SKM-1 treated with dmso at 0.1 percent for 144 hours (cell line): Measurements from ENCODE around the gene ZNF821.
"Not testable (repeated sequence)": the region's sequence is repeated elsewhere in the genome, so short reads cannot be mapped to it uniquely, and the experiment has no call there.

Source experiments
- DNase-seq: peaks from one replicate; lab custom pipeline; 2025; ENCODE audit not compliant: unreplicated experiment; lab: John Stamatoyannopoulos, UW

The ZNF821 gene

DNA sequence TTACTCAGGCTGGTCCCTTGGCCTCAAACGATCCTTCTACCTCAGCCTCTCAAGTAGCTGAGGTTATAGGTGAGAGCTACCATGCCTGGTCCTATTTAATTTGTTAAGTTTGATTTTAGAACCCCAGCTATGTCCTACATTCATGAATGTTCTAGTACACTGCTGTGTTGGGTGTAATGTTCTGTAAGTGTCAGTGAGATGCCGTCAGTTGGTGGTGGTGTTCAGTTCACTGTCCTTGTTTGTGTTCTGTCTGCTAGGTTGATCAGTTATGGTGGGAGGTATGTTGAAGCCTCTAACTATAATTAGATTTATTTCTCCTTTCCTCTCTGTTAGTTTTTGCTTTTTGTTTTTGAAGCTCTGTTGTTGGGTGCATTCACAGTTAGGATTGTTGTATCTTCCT, 19.6 kb upstream of the ZNF821 start:
- no peak for DNase-seq

- DNase-seq = no peak
Observed at GRCh38 chr16:71902656-71903365, 18.8 kb upstream of the ZNF821 start.

- no peak for DNase-seq
Observed at GRCh38 chr16:71899171-71899570, 15.2 kb upstream of the ZNF821 start.

- no peak for DNase-seq
Observed at GRCh38 chr16:71896764-71897368, 12.9 kb upstream of the ZNF821 start.

GRCh38 chr16:71895679-71896365, 11.8 kb upstream of the ZNF821 start:
- no peak for DNase-seq

- peak; percentile 97 for DNase-seq
Observed at GRCh38 chr16:71894921-71895678, 11.1 kb upstream of the ZNF821 start, which contains the start of gene IST1. Gene IST1 (plus strand): TSS chr16:71895531. CDS start chr16:71915641, 20,110 bp downstream.

- peak; percentile 25 for DNase-seq
Observed at GRCh38 chr16:71894229-71894920, 10.4 kb upstream of the ZNF821 start.

GRCh38 chr16:71893888-71894228, 9.9 kb upstream of the ZNF821 start:
- no peak for DNase-seq

- DNase-seq = no peak
Observed at GRCh38 chr16:71889147-71889546, 5.2 kb upstream of the ZNF821 start.

GRCh38 chr16:71885261-71885650, 1.3 kb upstream of the ZNF821 start:
- peak; percentile 41 for DNase-seq

GRCh38 chr16:71883168-71883848, 674 bp downstream of the ZNF821 start:
- no peak for DNase-seq

GRCh38 chr16:71882505-71883167, 1.3 kb downstream of the ZNF821 start:
- DNase-seq = peak; percentile 55

DNA sequence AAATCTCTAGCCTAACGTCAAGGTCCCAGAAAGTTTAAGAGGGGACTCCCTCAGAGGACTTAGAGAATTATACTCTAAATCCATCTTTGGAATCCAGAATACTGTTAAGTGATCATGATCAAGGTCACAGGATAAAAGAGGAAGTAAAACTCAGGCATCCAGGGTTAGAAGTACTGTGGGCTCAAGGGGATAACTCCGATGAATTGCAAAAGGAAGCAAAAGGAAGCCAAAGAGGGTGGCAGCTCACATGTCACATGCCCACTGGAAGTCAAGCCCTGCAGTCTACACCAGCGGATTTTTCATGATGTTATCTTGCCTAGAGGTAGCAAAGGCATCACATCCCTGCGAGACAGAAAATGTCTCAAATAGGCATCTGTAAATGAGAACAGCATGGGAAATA, 3.8 kb downstream of the ZNF821 start:
- peak; percentile 77 for DNase-seq

DNA sequence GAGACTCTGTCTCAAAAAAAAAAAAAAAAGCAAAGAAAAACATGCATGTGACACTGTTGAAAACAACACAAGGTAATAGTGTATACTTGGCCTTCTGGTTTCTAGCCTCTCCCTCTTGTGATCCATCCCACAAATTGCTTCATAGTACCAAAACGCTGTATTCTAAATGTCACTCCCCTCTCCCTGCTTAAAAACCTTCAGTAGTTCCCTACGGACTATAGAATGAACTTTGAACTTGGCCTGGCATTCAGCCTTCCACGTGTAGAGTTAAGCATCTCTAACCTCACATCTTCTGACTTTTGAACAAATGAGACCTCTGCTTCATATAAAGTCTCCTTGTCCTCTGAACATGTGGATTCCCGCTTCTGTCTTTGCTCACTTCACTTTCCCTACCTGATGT, 5.1 kb downstream of the ZNF821 start:
- DNase-seq = no peak

DNA sequence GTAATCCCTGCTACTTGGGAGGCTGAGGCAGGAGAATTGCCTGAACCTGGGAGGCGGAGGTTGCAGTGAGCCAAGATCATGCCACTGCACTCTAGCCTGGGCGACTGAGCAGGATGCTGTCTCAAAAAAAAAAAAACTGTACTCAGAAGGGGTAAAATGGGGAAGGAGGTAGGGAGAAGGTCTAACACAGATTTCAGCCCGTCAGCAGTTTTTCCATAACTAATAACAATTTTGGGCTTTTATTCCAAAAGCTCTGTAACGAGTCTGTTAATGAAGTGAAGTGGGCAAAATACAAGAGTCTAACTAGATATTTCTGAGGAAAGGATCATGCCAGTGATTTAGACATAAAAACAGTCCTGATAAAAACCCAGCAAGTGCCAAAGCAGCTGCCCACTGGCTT, 10.8 kb downstream of the ZNF821 start:
- DNase-seq = no peak

DNA sequence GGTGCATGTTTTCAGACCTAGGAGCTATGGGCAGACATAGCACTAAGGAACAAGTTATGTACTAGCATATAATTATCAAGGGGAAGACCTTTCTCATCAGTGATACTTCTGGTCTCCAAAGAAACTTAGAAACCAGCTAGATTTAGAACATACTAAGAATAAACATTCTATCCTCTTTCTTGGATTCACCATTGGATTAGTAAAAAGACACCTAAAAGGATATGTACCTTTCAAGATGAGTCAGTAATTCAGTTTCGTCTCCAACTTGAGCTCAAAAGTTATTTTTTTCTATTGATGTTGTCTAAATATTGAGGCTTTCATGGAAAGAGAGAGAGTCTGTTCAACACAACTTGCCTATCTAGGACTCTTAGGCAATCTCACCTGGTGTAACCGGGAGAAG, 13.2 kb downstream of the ZNF821 start:
- no peak for DNase-seq

- no peak for DNase-seq
Observed at GRCh38 chr16:71869089-71869488, 14.9 kb downstream of the ZNF821 start.

DNA sequence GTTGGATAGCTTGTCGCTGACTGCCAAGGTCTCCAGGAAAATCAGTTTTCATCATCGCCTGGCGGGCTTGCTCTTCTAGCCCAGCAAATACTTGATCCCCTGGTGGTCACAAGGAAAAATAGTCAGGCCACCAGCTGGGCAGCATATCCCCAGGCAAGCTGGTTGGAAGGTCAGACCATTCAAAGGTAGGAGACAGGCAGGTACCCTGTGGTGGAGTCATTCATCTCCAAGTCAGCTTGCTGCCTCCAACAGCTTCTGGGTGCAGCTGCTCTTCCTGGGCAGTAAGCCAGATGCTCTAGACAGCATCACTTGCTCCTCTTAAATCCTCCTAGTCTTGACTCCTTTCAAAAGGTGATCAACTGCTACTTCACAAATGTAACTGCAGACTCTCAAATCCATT, 16.0 kb downstream of the ZNF821 start:
- no peak for DNase-seq

- DNase-seq = not testable (repeated sequence)
Observed at GRCh38 chr16:71867175-71867574, 16.8 kb downstream of the ZNF821 start.
